IPS-18a (cell line): ENCODE results near the gene DDR1.

Experiments
- H3K27ac ChIP-seq: one replicate; pipeline ENCODE4 v1.5.1; 2013; ENCODE audit warnings: low read length
- H3K27me3 ChIP-seq: one replicate; pipeline ENCODE4 v1.6.1; 2013; ENCODE audit warnings: mild to moderate bottlenecking, low read length; ENCODE audit not compliant: control insufficient read depth, insufficient read depth
- H3K36me3 ChIP-seq: one replicate; pipeline ENCODE4 v1.6.1; 2013; ENCODE audit warnings: low read depth, low read length; ENCODE audit not compliant: control insufficient read depth
- H3K4me1 ChIP-seq: one replicate; pipeline ENCODE4 v1.6.1; 2013; ENCODE audit warnings: low read depth, low read length; ENCODE audit not compliant: control insufficient read depth
- H3K4me3 ChIP-seq: one replicate; pipeline ENCODE4 v1.5.1; 2013; ENCODE audit warnings: low read length
- H3K9ac ChIP-seq: one replicate; pipeline ENCODE4 v1.6.1; 2013; ENCODE audit warnings: mild to moderate bottlenecking, low read length, moderate library complexity
- H3K9me3 ChIP-seq: one replicate; pipeline ENCODE4 v1.6.1; 2013; ENCODE audit warnings: low read depth, low read length; ENCODE audit not compliant: control insufficient read depth

DDR1 gene

DNA sequence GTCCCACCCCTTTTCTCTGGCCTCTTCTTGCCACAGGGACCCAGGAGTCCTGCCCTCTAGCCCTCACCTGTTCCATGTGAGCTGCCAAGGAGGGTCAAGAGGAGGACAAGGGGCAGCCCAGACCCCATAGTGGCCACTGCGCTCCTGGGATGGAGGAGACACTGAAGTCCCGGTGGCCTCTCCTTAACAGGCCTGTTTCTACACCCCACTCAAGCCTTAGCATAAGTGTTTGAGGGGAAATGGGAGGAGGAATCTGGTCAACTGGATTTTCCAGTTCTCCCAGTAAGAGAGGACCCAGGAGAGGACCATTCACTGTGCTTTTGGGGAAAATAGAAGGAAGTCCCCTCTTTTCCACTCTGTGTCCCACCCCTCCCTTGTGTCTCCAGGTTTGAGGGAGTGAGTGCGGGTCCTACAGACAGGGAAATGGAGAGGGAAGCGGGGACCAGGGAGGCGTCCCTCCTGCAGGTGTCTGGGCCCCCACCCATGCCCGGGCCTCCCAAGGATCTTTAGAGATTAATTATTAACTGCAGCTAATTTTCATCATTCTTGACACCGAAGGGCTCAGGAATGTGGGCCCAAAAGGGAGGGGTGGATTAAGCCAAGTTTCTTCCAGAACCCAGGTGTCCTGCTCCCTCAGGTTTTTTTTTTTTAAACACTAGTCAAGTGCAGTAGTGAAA lies 47.8 kb downstream of the DDR1 start, which contains the start of gene SFTA2:
TSS of gene SFTA2 (minus strand) at position 202 of the 677 bp plus-strand sequence. CDS start at position 128, 74 bp downstream.
- Histone ChIP-seq H3K27ac (no peak within 1 kb of the TSS), H3K27me3 (no peaks in the 10 kb centered on the region), H3K9ac (no peak within 1 kb of the TSS), H3K36me3 (no peaks in the 10 kb centered on the region), H3K4me1 (no peaks in the 10 kb centered on the region), H3K9me3 (peaks cover 5% of the 10 kb centered on the region), H3K4me3 (no peak within 1 kb of the TSS)

DNA sequence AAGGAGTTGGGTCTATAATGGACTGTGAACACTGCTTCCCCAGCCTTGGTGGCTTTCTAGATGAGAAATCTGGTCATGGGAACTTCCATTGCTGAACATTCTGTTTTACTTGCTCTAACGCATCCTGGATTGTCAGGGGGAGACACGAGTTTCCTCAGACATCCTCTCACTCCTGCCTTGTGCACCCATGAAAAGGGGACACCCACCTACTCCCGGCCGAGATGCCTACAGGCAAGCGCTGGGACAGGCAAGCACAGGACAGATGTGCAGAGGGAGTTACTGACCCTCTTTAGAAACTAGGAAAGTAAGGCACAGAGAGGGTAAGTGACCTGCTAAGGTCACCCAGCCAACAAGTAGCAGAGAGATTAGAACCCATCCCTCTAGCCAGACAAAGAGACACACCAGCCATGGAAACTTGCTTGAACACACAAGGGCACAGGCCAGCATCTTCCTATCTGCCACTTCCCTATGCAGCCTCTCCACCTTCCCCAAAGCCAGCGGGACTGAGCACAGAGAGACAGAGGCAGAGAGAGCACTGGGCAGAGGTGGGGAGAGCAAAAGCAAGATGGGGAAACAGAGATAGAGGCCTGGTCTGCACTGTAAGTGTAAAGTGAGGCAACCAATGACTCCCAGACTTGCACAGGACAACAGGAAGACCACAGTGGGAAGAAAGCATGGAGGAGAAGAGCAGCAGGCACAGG lies 48.5 kb downstream of the DDR1 start:
- no peak overlapping the region for H3K27ac ChIP-seq
- H3K27me3 ChIP-seq: no peaks in the 10 kb centered on the region
- peaks cover 5% of the 10 kb centered on the region for H3K9me3 ChIP-seq
- no peak overlapping the region for H3K9ac ChIP-seq
- H3K4me1 ChIP-seq: no peaks in the 10 kb centered on the region
- H3K36me3 ChIP-seq: no peaks in the 10 kb centered on the region
- H3K4me3 ChIP-seq: no peak overlapping the region

DNA sequence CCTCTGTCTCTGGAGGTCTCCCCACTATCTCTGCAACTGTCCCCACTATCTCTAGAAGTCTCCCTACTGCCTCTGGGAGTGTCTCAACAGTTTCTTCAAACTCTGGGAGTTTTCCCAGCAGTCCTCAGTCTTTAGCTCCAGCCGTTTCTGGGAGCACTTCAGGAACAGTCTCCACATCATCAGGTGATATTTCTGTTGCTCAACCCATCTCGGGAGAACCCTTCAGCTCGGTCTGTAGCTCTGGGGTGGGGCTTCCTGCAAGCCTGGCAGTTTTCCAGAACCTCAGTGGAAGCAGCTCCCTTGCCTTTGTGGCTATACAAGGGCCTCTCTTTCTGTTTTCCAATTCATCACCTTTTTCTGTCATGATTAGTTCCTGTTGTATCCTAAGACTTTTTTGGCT lies 50.7 kb downstream of the DDR1 start:
- no peaks in the 10 kb centered on the region for H3K27me3 ChIP-seq
- no peak overlapping the region for H3K9ac ChIP-seq
- no peaks in the 10 kb centered on the region for H3K9me3 ChIP-seq
- H3K4me1 ChIP-seq: no peaks in the 10 kb centered on the region
- no peak overlapping the region for H3K27ac ChIP-seq
- H3K4me3 ChIP-seq: no peak overlapping the region
- H3K36me3 ChIP-seq: no peaks in the 10 kb centered on the region

DNA sequence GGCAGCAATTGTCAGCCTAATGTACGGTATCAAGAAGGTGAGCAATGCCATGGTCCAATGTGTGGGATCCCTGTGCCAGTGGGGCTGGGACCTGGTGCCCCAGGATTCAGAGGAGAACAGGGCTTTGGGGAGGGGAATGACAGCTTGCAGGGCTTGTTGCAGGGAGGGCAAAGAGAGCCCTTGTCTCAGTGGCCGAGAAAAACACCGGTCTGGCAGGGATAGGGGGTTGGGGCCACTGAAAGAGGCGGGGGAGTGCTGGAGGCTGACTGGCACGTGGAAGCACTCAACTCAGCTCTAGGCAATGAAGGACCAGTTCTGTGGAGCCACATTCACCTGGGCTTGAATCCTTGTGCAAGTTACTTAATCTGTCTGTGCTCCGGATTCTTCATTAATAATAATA lies 52.9 kb downstream of the DDR1 start:
- H3K27ac ChIP-seq: no peak overlapping the region
- H3K9ac ChIP-seq: no peak overlapping the region
- no peaks in the 10 kb centered on the region for H3K27me3 ChIP-seq
- no peak overlapping the region for H3K4me3 ChIP-seq
- no peaks in the 10 kb centered on the region for H3K9me3 ChIP-seq
- H3K4me1 ChIP-seq: peaks cover 7% of the 10 kb centered on the region
- H3K36me3 ChIP-seq: no peaks in the 10 kb centered on the region

DNA sequence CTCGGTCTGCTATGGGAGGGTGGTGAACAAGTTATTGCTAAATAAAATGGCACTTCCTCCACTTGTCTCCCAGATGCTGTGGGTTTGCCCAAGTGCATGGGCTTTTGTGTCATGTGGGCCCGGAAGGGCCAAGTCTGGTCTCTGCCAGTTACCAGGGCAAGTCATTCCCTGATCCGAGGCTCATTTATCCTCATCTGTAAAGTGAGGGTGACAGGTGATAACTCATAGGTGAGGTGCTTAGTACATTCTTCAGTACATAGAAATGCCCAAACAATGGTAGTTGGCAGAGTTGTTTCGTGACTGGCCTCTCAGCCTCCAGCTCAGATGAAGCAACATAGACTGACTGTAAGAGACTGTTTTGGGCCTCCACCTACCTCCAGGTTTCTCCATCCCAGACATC lies 54.4 kb downstream of the DDR1 start:
- Histone ChIP-seq H3K9me3 (no peaks in the 10 kb centered on the region), H3K4me1 (peaks cover 10% of the 10 kb centered on the region), H3K4me3 (no peak overlapping the region), H3K27ac (no peak overlapping the region), H3K36me3 (no peaks in the 10 kb centered on the region), H3K9ac (no peak overlapping the region), H3K27me3 (no peaks in the 10 kb centered on the region)

DNA sequence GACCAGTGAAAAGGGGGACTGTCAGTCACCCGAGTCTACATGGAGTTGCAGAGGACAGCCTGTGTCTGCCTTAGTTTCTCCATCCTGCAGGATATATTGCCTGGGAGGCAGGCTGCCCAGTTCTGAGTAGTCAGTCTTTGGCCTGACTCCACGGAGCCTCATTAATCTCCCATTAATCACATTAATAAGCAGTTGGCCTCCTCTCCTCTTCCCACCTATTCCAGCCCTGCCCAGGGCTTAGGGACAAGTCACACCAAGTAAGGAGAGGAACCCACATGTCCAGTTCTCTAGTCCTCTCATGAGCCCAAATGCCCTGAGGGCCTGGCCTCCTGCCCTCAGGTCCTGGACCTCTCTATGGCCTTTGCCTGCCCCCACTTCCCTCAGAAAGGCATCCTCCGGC lies 55.2 kb downstream of the DDR1 start:
- Histone ChIP-seq H3K9me3 (no peaks in the 10 kb centered on the region), H3K9ac (no peak overlapping the region), H3K27me3 (no peaks in the 10 kb centered on the region), H3K36me3 (no peaks in the 10 kb centered on the region), H3K27ac (no peak overlapping the region), H3K4me3 (no peak overlapping the region), H3K4me1 (peaks cover 10% of the 10 kb centered on the region)

DNA sequence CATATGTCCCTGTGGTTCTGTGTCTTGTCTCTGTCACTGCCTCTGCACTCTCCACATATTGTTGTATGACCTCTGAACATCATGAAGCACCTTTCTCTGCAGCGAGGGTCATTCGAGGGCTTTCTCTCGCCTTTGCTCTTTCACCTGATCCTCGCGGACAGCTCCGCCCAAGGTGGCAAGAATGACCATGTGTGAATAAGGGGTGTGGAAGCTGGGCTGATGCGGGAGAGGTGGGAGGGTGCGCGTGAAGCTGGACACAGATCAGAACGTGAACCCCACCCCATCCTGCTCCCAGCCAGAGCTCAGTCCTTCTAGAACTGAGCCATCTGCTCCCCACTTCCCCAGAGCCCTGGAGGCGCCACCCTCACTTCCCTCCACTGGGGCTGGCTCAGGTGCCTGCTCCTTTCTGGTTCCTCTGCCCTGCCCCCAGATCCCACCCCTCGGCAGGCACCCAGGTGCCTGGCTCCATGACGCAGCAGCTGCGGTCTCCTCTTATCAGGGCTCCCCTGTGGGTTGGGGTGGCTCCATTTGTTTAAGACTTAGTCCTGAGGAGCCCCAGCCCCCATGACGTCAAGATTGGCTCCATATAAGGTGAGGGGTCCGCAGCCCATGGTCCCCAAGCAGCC lies 56.2 kb downstream of the DDR1 start, which contains the start of gene MUCL3:
TSS of gene MUCL3 (plus strand) at position 613 of the 626 bp plus-strand sequence. CDS start 27 bp downstream, outside the sequence.
- H3K9me3 ChIP-seq: no peaks in the 10 kb centered on the region
- H3K36me3 ChIP-seq: no peaks in the 10 kb centered on the region
- H3K4me1 ChIP-seq: peaks cover 10% of the 10 kb centered on the region
- no peak within 1 kb of the TSS for H3K4me3 ChIP-seq
- H3K27ac ChIP-seq: no peak within 1 kb of the TSS
- no peak within 1 kb of the TSS for H3K9ac ChIP-seq
- H3K27me3 ChIP-seq: no peaks in the 10 kb centered on the region

DNA sequence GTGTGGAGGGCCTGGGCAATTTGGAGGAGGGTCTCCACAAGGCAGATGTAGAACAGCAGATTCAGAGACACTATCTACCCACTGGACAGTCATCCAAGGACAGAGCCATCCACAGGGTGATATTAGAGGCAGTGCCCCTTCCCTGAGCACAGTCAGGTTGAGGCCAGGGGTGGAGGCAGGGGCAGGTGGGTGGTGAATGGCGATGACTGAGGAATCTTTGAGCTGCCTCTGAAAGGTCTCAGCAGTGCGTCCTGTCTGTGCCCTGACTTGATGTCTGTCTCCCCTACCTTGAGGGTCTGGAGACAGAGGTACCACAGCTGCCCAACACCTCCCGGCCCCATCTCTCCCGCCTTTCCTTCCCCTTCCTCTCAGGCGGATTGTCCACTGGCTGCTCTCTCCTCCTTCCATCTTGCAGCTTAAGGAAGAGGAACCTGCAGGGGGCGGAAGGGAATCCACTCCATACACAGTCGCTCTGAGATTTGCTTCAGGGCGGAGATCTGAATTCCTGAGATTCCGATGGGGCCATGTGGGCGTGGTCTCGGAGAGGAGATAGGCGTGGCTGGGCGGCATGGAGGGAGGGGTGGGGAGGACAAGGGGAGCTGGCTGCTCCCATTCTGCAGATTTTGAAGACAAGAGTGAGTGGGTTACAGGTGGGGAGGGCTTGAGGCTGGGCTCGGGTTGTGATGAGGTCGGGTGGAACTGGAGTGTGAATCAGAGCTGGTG lies 58.2 kb downstream of the DDR1 start:
- peaks cover 10% of the 10 kb centered on the region for H3K4me1 ChIP-seq
- peak overlapping the region; percentile 26 for H3K4me3 ChIP-seq
- no peaks in the 10 kb centered on the region for H3K27me3 ChIP-seq
- no peaks in the 10 kb centered on the region for H3K36me3 ChIP-seq
- no peak overlapping the region for H3K27ac ChIP-seq
- H3K9me3 ChIP-seq: no peaks in the 10 kb centered on the region
- H3K9ac ChIP-seq: no peak overlapping the region

DNA sequence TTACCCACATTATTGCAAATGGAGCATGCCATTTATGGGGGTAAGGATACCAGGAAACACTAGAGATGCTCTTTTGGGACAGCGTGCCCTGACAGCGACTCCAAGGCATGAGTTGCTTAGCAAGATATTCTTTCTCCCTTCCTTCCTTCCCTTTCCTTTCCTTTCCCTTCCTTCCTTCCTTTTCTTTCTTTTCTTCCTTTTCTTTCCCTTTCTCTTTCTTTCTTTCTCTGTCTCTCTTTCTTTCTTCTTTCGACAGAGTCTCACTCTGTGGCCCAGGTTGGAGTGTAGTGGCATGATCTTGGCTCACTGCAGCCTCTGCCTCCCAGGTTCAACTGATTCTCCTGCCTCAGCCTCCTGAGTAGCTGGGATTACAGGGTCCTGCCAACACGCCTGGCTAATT lies 59.7 kb downstream of the DDR1 start:
- H3K27ac ChIP-seq: no peak overlapping the region
- H3K27me3 ChIP-seq: no peaks in the 10 kb centered on the region
- no peaks in the 10 kb centered on the region for H3K9me3 ChIP-seq
- H3K4me1 ChIP-seq: peaks cover 10% of the 10 kb centered on the region
- no peak overlapping the region for H3K9ac ChIP-seq
- no peaks in the 10 kb centered on the region for H3K36me3 ChIP-seq
- no peak overlapping the region for H3K4me3 ChIP-seq

DNA sequence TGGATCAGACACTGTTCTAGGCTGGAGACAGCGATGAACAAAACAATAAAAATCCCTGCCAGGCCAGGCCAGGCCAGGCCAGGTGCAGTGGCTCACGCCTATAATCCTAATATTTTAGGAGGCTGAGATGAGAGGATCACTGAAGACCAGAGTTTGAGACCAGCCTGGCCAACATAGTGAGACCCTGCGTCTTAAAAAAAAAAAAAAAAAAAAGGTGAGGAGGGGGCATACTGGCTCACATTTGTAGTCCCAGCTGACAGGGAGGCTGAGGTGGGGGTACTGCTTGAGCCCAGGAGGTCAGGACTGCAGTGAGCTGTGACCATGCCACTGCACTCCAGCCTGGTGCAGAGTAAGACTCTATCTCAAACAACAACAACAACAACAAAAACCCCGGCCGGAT lies 61.0 kb downstream of the DDR1 start:
- no peaks in the 10 kb centered on the region for H3K36me3 ChIP-seq
- H3K27me3 ChIP-seq: no peaks in the 10 kb centered on the region
- H3K4me3 ChIP-seq: no peak overlapping the region
- H3K9ac ChIP-seq: no peak overlapping the region
- H3K9me3 ChIP-seq: no peaks in the 10 kb centered on the region
- H3K27ac ChIP-seq: no peak overlapping the region
- H3K4me1 ChIP-seq: peaks cover 10% of the 10 kb centered on the region

DNA sequence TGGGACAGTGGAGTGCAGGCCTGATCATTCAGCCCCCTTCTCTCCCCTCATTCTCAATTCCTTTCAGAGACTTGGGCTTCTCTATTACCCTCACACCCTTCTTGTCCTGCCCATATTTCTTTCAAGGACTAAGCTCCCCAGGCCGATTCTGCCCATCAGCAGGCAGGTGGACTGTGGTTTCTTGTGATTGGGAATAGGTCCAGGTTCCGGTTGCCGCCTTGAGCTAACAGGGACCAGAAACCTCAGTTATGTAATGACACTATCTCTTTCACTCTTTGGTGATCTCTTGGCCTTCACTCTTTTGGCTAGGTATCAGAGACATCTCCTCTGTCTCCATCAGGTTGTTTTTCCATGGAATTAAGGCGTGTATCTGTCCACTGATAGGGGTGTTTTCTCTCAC lies 62.9 kb downstream of the DDR1 start:
- H3K36me3 ChIP-seq: no peaks in the 10 kb centered on the region
- no peak overlapping the region for H3K9ac ChIP-seq
- no peak overlapping the region for H3K27ac ChIP-seq
- no peaks in the 10 kb centered on the region for H3K27me3 ChIP-seq
- peaks cover 3% of the 10 kb centered on the region for H3K4me1 ChIP-seq
- H3K4me3 ChIP-seq: no peak overlapping the region
- no peaks in the 10 kb centered on the region for H3K9me3 ChIP-seq
